Mononuclear cell (primary cell): ENCODE results near the gene TPRX1. TPM values are rescaled to one million over a fixed set of nuclear protein-coding genes. Genes with fewer than 3 reads are reported as not detected.

Experiments used
- H3K27me3 ChIP-seq: 2 replicates; pipeline ENCODE4 v1.6.0; 2011; ENCODE audit warnings: low read length, control low read depth; ENCODE audit not compliant: insufficient read depth
- H3K4me1 ChIP-seq: 2 replicates; pipeline ENCODE4 v1.5.1; 2011; ENCODE audit warnings: mild to moderate bottlenecking, low read length, control low read depth; ENCODE audit not compliant: insufficient read depth
- H3K4me3 ChIP-seq: 2 replicates; pipeline ENCODE4 v1.5.1; 2011; ENCODE audit warnings: mild to moderate bottlenecking, low read length, moderate library complexity
- H3K9me3 ChIP-seq: 2 replicates; pipeline ENCODE4 v1.5.1; 2011; ENCODE audit warnings: low read depth, mild to moderate bottlenecking, control low read depth, low read length
- total RNA-seq: library from RNA; depleted of rRNA; stranded (reverse); fragments of >200 nt; gene quantifications from one replicate; pipeline ENCODE4 v1.2.3, GENCODE V29; 2012

TPRX1 gene
- total RNA-seq, 1 donor, result not detected

- Histone ChIP-seq H3K4me1 (peaks cover 4% of the 10 kb centered on the region), H3K4me3 (no peak overlapping the region), H3K27me3 (no peaks in the 10 kb centered on the region), H3K9me3 (no peaks in the 10 kb centered on the region)
These were observed 49.9 kb downstream of the TPRX1 start for GRCh38 chr19:47754206-47755064.

GRCh38 chr19:47752440-47753211 is 51.7 kb downstream of the TPRX1 start:
- Histone ChIP-seq H3K9me3 (no peaks in the 10 kb centered on the region), H3K4me3 (no peak overlapping the region), H3K4me1 (peaks cover 18% of the 10 kb centered on the region), H3K27me3 (no peaks in the 10 kb centered on the region)

Other genes starting within 250 kb of the TPRX1 start
- gene ZNF541, start 231.4 kb downstream of the TPRX1 start, total RNA-seq, result 0.21 TPM
- gene BICRA, start 195.4 kb downstream of the TPRX1 start, total RNA-seq, result 21.9 TPM
- 0.42 TPM for gene EHD2, start 91.1 kb downstream of the TPRX1 start, total RNA-seq
- 253 TPM for gene NOP53, start 59.0 kb downstream of the TPRX1 start, total RNA-seq
- 122 TPM for gene SELENOW, start 25.8 kb downstream of the TPRX1 start, total RNA-seq
- gene CRX, start 17.4 kb upstream of the TPRX1 start, total RNA-seq, result not detected
- not detected for gene TPRX2, start 54.7 kb upstream of the TPRX1 start, total RNA-seq
- not detected for gene SULT2A1, start 81.8 kb upstream of the TPRX1 start, total RNA-seq
- gene BSPH1, start 187.6 kb upstream of the TPRX1 start, total RNA-seq, result not detected
- gene ELSPBP1, start 190.1 kb upstream of the TPRX1 start, total RNA-seq, result not detected
- 4.0 TPM for gene CABP5, start 239.5 kb upstream of the TPRX1 start, total RNA-seq